Measurements from ENCODE around the gene ZRANB3. TPM values are rescaled to one million over a fixed set of nuclear protein-coding genes. Genes with fewer than 3 reads are reported as not detected.

Gene ZRANB3
- total and polyA plus RNA-seq, 2 of the 13 experiments (the other 11 are each of a cell fraction or from before 2014, with no cell fraction given), result 5.8 to 25.2 TPM

DNA sequence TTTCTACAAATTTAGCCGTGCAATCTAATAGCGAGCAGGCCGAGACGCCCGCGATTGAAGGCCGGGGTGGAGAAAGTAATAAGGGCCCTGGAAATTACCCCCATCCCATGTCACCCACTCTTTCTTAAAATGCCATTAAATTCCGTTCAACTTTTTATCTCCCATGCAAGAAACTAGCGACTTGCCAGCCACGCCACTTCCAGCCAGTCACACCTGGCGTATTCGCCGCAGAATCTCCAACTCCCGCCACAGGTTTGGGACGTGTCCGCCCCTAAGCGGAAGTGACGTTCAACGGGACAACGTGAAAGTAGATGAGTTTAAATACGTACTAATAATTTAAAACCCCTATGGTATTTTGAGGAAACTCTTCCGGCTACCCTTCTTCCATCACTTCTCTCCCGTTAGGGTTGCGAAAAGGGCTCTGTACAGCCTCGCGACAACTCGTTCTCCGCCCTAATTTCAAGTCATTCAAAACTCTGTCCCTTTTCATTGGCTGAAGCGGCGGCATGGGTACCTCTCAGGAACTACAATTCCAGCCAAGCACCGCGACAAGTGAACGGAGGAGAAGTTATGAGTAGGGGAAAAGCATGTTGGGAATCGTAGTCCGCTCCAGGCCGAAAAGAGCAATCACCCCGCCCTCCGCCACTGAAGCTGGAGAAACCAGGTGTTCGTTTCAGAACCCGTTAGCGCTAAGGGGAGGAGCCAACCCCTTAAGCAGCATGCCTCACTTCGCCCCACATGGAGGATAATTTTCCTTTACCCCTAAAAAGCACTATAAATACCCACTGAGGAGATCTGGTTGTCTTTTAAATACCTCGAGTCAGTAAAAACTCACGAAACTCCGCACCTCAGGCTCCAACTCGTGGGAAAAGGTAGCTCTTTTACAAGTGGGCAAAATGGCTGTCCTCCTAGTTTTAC is at the start of gene ZRANB3 (continued):
- TF ChIP-seq, protein P1, sequence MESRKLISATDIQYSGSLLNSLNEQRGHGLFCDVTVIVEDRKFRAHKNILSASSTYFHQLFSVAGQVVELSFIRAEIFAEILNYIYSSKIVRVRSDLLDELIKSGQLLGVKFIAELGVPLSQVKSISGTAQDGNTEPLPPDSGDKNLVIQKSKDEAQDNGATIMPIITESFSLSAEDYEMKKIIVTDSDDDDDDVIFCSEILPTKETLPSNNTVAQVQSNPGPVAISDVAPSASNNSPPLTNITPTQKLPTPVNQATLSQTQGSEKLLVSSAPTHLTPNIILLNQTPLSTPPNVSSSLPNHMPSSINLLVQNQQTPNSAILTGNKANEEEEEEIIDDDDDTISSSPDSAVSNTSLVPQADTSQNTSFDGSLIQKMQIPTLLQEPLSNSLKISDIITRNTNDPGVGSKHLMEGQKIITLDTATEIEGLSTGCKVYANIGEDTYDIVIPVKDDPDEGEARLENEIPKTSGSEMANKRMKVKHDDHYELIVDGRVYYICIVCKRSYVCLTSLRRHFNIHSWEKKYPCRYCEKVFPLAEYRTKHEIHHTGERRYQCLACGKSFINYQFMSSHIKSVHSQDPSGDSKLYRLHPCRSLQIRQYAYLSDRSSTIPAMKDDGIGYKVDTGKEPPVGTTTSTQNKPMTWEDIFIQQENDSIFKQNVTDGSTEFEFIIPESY (CRISPR knock-in tag; IDR thresholded peaks at IDR 0.05), result peak; percentile 31; the same call in 1 of the 2 replicates
- TF ChIP-seq, protein P2, sequence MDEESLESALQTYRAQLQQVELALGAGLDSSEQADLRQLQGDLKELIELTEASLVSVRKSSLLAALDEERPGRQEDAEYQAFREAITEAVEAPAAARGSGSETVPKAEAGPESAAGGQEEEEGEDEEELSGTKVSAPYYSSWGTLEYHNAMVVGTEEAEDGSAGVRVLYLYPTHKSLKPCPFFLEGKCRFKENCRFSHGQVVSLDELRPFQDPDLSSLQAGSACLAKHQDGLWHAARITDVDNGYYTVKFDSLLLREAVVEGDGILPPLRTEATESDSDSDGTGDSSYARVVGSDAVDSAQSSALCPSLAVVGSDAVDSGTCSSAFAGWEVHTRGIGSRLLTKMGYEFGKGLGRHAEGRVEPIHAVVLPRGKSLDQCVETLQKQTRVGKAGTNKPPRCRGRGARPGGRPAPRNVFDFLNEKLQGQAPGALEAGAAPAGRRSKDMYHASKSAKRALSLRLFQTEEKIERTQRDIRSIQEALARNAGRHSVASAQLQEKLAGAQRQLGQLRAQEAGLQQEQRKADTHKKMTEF (CRISPR knock-in tag; IDR thresholded peaks at IDR 0.05), result no peak; the same call in 1 of the 2 replicates
- no peak for TF ChIP-seq SP1 (IDR thresholded peaks at IDR 0.05)
- TF ChIP-seq SP1 (CRISPR knock-in tag; IDR thresholded peaks at IDR 0.05), result peak; percentile 56; the same call in 1 of the 2 replicates
- no peak for TF ChIP-seq MTF1 (CRISPR knock-in tag; IDR thresholded peaks at IDR 0.05)
- TF ChIP-seq SPEN (CRISPR knock-in tag; IDR thresholded peaks at IDR 0.05; ENCODE audit: low read depth), result peak; percentile 33; the same call in 1 of the 2 replicates
- no peak for TF ChIP-seq TOPORS (CRISPR knock-in tag; IDR thresholded peaks at IDR 0.05)
- TF ChIP-seq, protein P3, sequence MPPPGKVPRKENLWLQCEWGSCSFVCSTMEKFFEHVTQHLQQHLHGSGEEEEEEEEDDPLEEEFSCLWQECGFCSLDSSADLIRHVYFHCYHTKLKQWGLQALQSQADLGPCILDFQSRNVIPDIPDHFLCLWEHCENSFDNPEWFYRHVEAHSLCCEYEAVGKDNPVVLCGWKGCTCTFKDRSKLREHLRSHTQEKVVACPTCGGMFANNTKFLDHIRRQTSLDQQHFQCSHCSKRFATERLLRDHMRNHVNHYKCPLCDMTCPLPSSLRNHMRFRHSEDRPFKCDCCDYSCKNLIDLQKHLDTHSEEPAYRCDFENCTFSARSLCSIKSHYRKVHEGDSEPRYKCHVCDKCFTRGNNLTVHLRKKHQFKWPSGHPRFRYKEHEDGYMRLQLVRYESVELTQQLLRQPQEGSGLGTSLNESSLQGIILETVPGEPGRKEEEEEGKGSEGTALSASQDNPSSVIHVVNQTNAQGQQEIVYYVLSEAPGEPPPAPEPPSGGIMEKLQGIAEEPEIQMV (CRISPR knock-in tag; IDR thresholded peaks at IDR 0.05; ENCODE audit: low read depth), result 0 out of 2 replicates have a peak, but pooled peaks have one; percentile 21
- peak; percentile 40; the same call in 1 of the 2 replicates for TF ChIP-seq IKZF5 (CRISPR knock-in tag; IDR thresholded peaks at IDR 0.05)
- TF ChIP-seq TOE1 (CRISPR knock-in tag; IDR thresholded peaks at IDR 0.05), result no peak
- TF ChIP-seq PAX8 (CRISPR knock-in tag; IDR thresholded peaks at IDR 0.05; ENCODE audit: borderline replicate concordance), result no peak
- TF ChIP-seq ZNF629 (CRISPR knock-in tag; conservative IDR thresholded peaks at IDR 0.05), result no peak
- peak; percentile 18; the same call in 1 of the 2 replicates for TF ChIP-seq ZNF598 (CRISPR knock-in tag; IDR thresholded peaks at IDR 0.05; ENCODE audit: borderline replicate concordance)
- no peak for TF ChIP-seq HNRNPLL (IDR thresholded peaks at IDR 0.05; ENCODE audit: low read depth, low read length, poor library complexity, severe bottlenecking)
- TF ChIP-seq MEIS2 (CRISPR knock-in tag; IDR thresholded peaks at IDR 0.05), result peak; percentile 30; the same call in 1 of the 2 replicates
- 0 out of 2 replicates have a peak, but pooled peaks have one; percentile 53 for TF ChIP-seq ZNF34 (CRISPR knock-in tag; IDR thresholded peaks at IDR 0.05; ENCODE audit: borderline replicate concordance)
- TF ChIP-seq ZNF616 (CRISPR knock-in tag; IDR thresholded peaks at IDR 0.05; ENCODE audit: low read depth), result no peak
- 0 out of 2 replicates have a peak, but pooled peaks have one; percentile 29 for TF ChIP-seq ZNF446 (CRISPR knock-in tag; IDR thresholded peaks at IDR 0.05)
- TF ChIP-seq SMYD3 (CRISPR knock-in tag; IDR thresholded peaks at IDR 0.05), result peak; percentile 73; the same call in 1 of the 2 replicates
- TF ChIP-seq POGZ (CRISPR knock-in tag; IDR thresholded peaks at IDR 0.05), result peak; percentile 57
- no peak for TF ChIP-seq ZFAT (CRISPR knock-in tag; conservative IDR thresholded peaks at IDR 0.05)

Data from HepG2 (cell line).